ENCODE measurements around the gene RRM1. TPM values are rescaled to one million over a fixed set of nuclear protein-coding genes. Genes with fewer than 3 reads are reported as not detected.
"Not testable (repeated sequence)": the region's sequence is repeated elsewhere in the genome, so short reads cannot be mapped to it uniquely, and the experiment has no call there.

RRM1 gene
- 10 to 100 TPM; 18.8 to 26.2 (median 25.9) TPM for polyA plus RNA-seq

GRCh38 chr11:4094348-4095291, at the start of gene RRM1:
Gene RRM1, plus strand, starts transcription at chr11:4094799. Its CDS starts 214 bp downstream, at chr11:4095013.
- H3K36me3 Mint-ChIP-seq: peaks cover 6 to 16% (median 10%) of the 10 kb centered on the region in 3 donors
- peaks cover 0 to 2% (median 0%) of the 10 kb centered on the region in 6 donors for H3K9me3 Mint-ChIP-seq
- peak within 1 kb of the TSS; percentile 96 to 98 (median 98) for H3K27ac Mint-ChIP-seq
- peaks cover 49 to 56% of the 10 kb centered on the region in 2 donors for H3K4me1 Mint-ChIP-seq
- DNase-seq: peak; percentile 91 to 92 (median 92)
- peaks cover 11 to 37% (median 18%) of the 10 kb centered on the region in 3 donors for H3K27me3 Mint-ChIP-seq (ENCODE audit: low read depth in 3 of 3)
- H3K4me3 Mint-ChIP-seq: peak within 1 kb of the TSS; percentile 92 to 98 (median 97)

GRCh38 chr11:4044976-4045646, 49.5 kb upstream of the RRM1 start:
- Mint-ChIP-seq H3K27me3 (ENCODE audit: low read depth in 3 of 3) (peaks cover 0 to 2% (median 1%) of the 10 kb centered on the region in 3 donors), H3K36me3 (peaks cover 0 to 7% (median 3%) of the 10 kb centered on the region in 3 donors), H3K9me3 (no peaks in the 10 kb centered on the region), H3K4me1 (peaks cover 48 to 72% of the 10 kb centered on the region in 2 donors), H3K4me3 (no peak overlapping the region), H3K27ac (peak overlapping the region; percentile 5 to 61 (median 16))
- no peak for DNase-seq

DNA sequence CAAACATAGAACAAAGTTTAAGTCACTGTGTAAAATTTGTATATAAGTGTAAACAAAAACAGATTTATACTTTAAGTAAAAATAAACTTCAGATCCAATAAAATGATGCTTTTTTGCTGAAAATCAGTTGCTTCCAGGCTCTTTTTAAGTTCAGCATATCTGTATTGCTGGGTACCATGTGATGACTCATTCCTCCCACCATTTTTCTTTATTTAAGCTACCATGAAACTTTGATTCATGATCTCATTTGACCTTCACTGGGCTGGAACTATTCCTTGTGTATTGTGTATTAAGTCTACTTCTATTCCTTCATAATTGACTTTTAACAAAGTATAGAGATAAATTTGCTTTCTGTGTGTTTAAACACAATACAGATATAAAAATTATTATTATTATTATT, 46.3 kb upstream of the RRM1 start:
- peaks cover 0 to 2% (median 0%) of the 10 kb centered on the region in 6 donors for H3K9me3 Mint-ChIP-seq
- DNase-seq: no peak
- H3K4me3 Mint-ChIP-seq: no peak overlapping the region
- peaks cover 0 to 21% (median 19%) of the 10 kb centered on the region in 3 donors for H3K36me3 Mint-ChIP-seq
- peaks cover 30 to 44% of the 10 kb centered on the region in 2 donors for H3K4me1 Mint-ChIP-seq
- peak overlapping the region in 4 of 6 donors; percentile 37 to 77 (median 56) for H3K27ac Mint-ChIP-seq
- H3K27me3 Mint-ChIP-seq (ENCODE audit: low read depth in 3 of 3): peaks cover 0 to 4% (median 2%) of the 10 kb centered on the region in 3 donors

GRCh38 chr11:4049006-4049405, 45.6 kb upstream of the RRM1 start:
- Mint-ChIP-seq H3K27ac (no peak overlapping the region), H3K4me3 (no peak overlapping the region), H3K9me3 (peaks cover 0 to 2% (median 0%) of the 10 kb centered on the region in 6 donors), H3K27me3 (ENCODE audit: low read depth in 3 of 3) (peaks cover 0 to 4% (median 2%) of the 10 kb centered on the region in 3 donors), H3K36me3 (peaks cover 0 to 21% (median 19%) of the 10 kb centered on the region in 3 donors), H3K4me1 (peaks cover 28 to 40% of the 10 kb centered on the region in 2 donors)
- DNase-seq: no peak

GRCh38 chr11:4050138-4050537, 44.5 kb upstream of the RRM1 start:
- H3K9me3 Mint-ChIP-seq: peaks cover 0 to 2% (median 0%) of the 10 kb centered on the region in 6 donors
- no peak for DNase-seq
- H3K27me3 Mint-ChIP-seq (ENCODE audit: low read depth in 3 of 3): peaks cover 0 to 4% (median 2%) of the 10 kb centered on the region in 3 donors
- peak overlapping the region in 1 of 6 donors; percentile 21 for H3K27ac Mint-ChIP-seq
- peaks cover under 1 to 21% (median 19%) of the 10 kb centered on the region in 3 donors for H3K36me3 Mint-ChIP-seq
- H3K4me1 Mint-ChIP-seq: peaks cover 17 to 29% of the 10 kb centered on the region in 2 donors
- H3K4me3 Mint-ChIP-seq: no peak overlapping the region

DNA sequence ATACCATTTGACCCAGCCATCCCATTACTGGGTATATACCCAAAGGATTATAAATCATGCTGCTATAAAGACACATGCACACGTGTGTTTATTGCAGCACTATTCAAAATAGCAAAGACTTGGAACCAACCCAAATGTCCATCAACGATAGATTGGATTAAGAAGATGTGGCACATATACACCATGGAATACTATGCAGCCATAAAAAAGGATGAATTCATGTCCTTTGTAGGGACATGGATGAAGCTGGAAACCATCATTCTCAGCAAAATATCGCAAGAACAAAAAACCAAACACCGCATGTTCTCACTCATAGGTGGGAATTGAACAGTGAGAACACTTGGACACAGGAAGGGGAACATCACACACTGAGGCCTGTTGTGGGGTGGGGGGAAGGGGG, 41.4 kb upstream of the RRM1 start:
- H3K27ac Mint-ChIP-seq; DNase-seq; H3K9me3 Mint-ChIP-seq; H3K4me3 Mint-ChIP-seq; H3K27me3 Mint-ChIP-seq (ENCODE audit: low read depth in 3 of 3): not testable (repeated sequence)
- Mint-ChIP-seq H3K4me1 (peaks cover 11 to 19% of the 10 kb centered on the region in 2 donors), H3K36me3 (peaks cover 13 to 34% (median 24%) of the 10 kb centered on the region in 3 donors)

DNA sequence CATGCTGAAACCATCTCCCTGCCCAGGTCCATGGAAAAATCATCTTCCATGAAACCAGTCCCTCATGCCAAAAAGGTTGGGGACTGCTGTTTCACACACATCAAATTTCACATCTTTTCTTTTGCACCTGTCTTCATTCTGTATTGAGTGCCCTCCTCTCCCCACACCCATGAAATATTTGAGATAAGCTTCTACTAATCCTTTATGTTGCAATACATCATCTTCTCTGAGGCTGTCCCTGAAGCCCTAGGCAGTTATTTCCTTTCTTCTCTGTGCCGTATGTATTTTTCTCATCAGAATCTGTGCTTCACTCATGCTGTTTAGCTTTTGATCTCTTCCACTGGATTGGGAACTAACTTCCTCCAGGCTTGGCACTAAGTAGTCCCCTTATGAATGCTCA, 40.0 kb upstream of the RRM1 start:
- no peak overlapping the region for H3K4me3 Mint-ChIP-seq
- H3K36me3 Mint-ChIP-seq: peaks cover 13 to 45% (median 31%) of the 10 kb centered on the region in 3 donors
- H3K27ac Mint-ChIP-seq: peak overlapping the region in 1 of 6 donors; percentile 42
- peaks cover 7 to 12% of the 10 kb centered on the region in 2 donors for H3K4me1 Mint-ChIP-seq
- peaks cover 0 to 4% (median 0%) of the 10 kb centered on the region in 3 donors for H3K27me3 Mint-ChIP-seq (ENCODE audit: low read depth in 3 of 3)
- H3K9me3 Mint-ChIP-seq: peaks cover 0 to 2% (median 0%) of the 10 kb centered on the region in 6 donors
- no peak for DNase-seq

- DNase-seq: no peak
- no peaks in the 10 kb centered on the region for H3K9me3 Mint-ChIP-seq
- H3K4me1 Mint-ChIP-seq: peaks cover 9 to 19% of the 10 kb centered on the region in 2 donors
- H3K4me3 Mint-ChIP-seq: no peak overlapping the region
- H3K27me3 Mint-ChIP-seq (ENCODE audit: low read depth in 3 of 3): peaks cover 0 to 1% (median 0%) of the 10 kb centered on the region in 3 donors
- peaks cover 16 to 45% (median 20%) of the 10 kb centered on the region in 3 donors for H3K36me3 Mint-ChIP-seq
- peak overlapping the region in 1 of 6 donors; percentile 33 for H3K27ac Mint-ChIP-seq
Observed at GRCh38 chr11:4059424-4059823, 35.2 kb upstream of the RRM1 start.

DNA sequence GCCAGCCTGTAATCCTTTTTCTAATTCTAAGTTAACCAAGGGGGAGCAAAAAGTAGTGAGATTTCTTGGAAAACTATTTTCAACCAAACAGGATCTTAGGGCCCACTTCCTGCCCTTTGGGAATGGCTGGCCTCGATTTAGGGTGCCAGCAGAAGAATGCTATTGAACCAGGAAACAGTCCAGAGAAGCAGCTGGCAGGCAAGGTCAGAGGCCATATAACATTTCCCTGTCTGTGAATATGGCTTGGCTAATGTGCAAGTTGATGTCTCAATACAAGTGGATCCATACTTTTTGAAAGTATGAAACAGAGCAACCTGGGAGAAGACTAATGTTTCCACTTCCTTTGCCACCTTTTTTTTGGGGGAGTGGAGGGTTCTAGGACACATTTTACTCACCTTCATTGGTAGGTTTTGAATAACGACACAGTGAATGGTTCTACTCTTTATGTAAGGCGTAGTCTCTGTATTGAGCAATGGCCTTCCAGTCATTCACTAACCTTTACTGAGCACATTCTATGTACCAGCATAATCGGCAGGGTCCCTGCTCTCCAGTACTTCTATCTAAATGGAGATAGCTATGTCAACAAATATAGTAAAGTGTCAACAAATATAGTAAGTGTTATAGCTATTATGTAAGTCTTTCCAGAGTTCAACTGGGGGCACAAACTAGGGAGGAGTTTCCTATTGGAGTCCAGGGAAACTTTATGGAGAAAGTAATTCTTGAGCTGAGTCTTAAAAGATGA, 34.2 kb upstream of the RRM1 start:
- no peak overlapping the region for H3K4me3 Mint-ChIP-seq
- H3K27ac Mint-ChIP-seq: peak overlapping the region in 4 of 6 donors; percentile 30 to 60 (median 38)
- H3K27me3 Mint-ChIP-seq (ENCODE audit: low read depth in 3 of 3): peaks cover 0 to 1% (median 0%) of the 10 kb centered on the region in 3 donors
- peaks cover 16 to 45% (median 17%) of the 10 kb centered on the region in 3 donors for H3K36me3 Mint-ChIP-seq
- peaks cover 15 to 28% of the 10 kb centered on the region in 2 donors for H3K4me1 Mint-ChIP-seq
- H3K9me3 Mint-ChIP-seq: no peaks in the 10 kb centered on the region
- no peak for DNase-seq

GRCh38 chr11:4061700-4062099, 32.9 kb upstream of the RRM1 start:
- peaks cover 0 to 1% (median 0%) of the 10 kb centered on the region in 3 donors for H3K27me3 Mint-ChIP-seq (ENCODE audit: low read depth in 3 of 3)
- no peak for DNase-seq
- no peak overlapping the region for H3K4me3 Mint-ChIP-seq
- H3K36me3 Mint-ChIP-seq: peaks cover 11 to 38% (median 14%) of the 10 kb centered on the region in 3 donors
- peaks cover 28 to 41% of the 10 kb centered on the region in 2 donors for H3K4me1 Mint-ChIP-seq
- H3K27ac Mint-ChIP-seq: peak overlapping the region in 1 of 6 donors; percentile 31
- no peaks in the 10 kb centered on the region for H3K9me3 Mint-ChIP-seq

- H3K36me3 Mint-ChIP-seq: peaks cover 7 to 31% (median 10%) of the 10 kb centered on the region in 3 donors
- DNase-seq: no peak
- peaks cover 0 to 1% (median 0%) of the 10 kb centered on the region in 3 donors for H3K27me3 Mint-ChIP-seq (ENCODE audit: low read depth in 3 of 3)
- H3K9me3 Mint-ChIP-seq: no peaks in the 10 kb centered on the region
- H3K4me1 Mint-ChIP-seq: peaks cover 42 to 52% of the 10 kb centered on the region in 2 donors
- H3K27ac Mint-ChIP-seq: no peak overlapping the region
- H3K4me3 Mint-ChIP-seq: no peak overlapping the region
Observed at GRCh38 chr11:4063348-4063747, 31.3 kb upstream of the RRM1 start.

DNA sequence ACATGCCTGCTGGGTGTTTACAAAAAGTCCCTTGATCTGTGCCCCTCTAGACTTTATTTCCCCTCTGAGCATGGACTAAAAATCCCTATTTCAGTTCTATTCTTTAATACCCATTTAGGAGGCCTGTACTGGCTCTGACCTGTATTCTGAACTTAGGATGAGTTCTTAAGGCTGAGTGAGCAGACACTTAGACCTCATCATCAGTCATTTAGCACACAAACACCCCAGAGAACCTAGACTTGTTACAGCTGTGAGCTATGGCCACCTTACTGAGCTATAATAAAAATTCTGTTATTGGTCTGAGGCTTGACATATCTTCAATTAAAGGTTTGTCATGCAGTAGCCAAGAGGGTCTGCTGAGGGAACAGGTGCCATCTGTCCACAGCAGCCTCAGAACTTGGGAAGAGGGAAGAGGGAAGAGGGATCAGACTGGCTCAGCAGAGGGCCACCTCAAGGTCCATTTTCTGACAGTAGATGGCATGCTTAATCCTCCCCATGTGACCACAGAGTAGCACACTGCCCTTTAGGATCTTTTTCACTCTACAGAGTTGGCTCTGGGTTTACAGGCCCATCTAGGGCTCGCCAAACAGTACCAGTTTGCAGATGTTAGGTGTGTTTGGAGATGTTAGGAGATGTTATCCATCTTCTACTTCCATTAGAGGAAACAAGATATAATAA, 30.2 kb upstream of the RRM1 start:
- H3K4me3 Mint-ChIP-seq: no peak overlapping the region
- peak overlapping the region in 5 of 6 donors; percentile 8 to 80 (median 47) for H3K27ac Mint-ChIP-seq
- no peaks in the 10 kb centered on the region for H3K9me3 Mint-ChIP-seq
- peaks cover 0 to 1% (median 0%) of the 10 kb centered on the region in 3 donors for H3K27me3 Mint-ChIP-seq (ENCODE audit: low read depth in 3 of 3)
- no peak for DNase-seq
- H3K36me3 Mint-ChIP-seq: peaks cover 5 to 21% (median 7%) of the 10 kb centered on the region in 3 donors
- H3K4me1 Mint-ChIP-seq: peaks cover 52 to 63% of the 10 kb centered on the region in 2 donors
